ENCODE data around the gene RARB. TPM values are rescaled to one million over a fixed set of nuclear protein-coding genes. Genes with fewer than 3 reads are reported as not detected.

RARB gene
- total RNA-seq, 2 experiments from 2014 or later: not detected

DNA sequence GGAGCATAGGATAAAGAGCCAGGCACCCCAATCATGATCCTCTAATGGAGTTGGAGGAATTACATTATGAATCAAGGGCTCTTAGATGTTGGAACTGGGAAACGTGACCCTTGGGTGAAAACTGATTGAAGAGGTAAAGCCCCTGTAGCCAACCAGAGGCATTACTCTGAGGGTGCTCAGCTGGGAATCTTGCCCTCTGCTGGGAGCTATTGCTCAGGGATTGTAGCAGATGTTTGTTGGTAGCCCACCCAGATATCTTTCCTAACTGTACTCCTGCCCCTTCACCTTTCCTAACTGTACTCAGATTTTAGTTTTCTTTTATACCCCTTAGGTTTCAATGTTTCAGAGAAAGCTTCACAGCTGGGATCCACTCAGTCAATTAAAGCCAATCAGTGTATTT, 74.2 kb downstream of the RARB start:
- Mint-ChIP-seq H3K27ac (no peak overlapping the region), H3K9me3 (ENCODE audit: low read depth) (peaks cover 2% of the 10 kb centered on the region), H3K4me3 (no peak overlapping the region), H3K36me3 (no peaks in the 10 kb centered on the region), H3K27me3 (no peaks in the 10 kb centered on the region), H3K4me1 (no peaks in the 10 kb centered on the region)
- no peak for ATAC-seq
- no peak for DNase-seq
- CTCF ChIA-PET: no interaction called here

DNA sequence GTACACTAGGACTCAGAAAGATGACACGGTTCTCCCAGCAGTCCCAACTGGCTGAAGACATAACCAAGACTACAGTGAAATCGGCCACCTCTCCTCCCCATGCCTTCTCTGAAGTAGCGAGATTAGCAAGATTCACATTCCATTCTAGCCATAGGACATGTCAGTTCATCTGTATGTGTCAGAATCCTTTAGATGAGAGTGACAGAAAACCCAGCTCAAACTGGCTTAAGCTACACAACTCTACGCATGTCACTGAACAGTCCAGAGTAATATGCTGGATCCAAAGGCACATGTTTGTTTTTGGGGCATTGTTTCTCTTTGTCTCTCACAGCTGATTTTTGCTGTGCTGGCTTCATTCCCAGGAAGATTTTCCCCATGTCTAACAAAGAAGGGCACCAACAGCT, 75.8 kb downstream of the RARB start:
- no peak for ATAC-seq
- Mint-ChIP-seq H3K4me3 (no peak overlapping the region), H3K9me3 (ENCODE audit: low read depth) (peaks cover 2% of the 10 kb centered on the region), H3K4me1 (no peaks in the 10 kb centered on the region), H3K36me3 (no peaks in the 10 kb centered on the region), H3K27ac (no peak overlapping the region), H3K27me3 (no peaks in the 10 kb centered on the region)
- DNase-seq: no peak
- CTCF ChIA-PET: no interaction called here

DNA sequence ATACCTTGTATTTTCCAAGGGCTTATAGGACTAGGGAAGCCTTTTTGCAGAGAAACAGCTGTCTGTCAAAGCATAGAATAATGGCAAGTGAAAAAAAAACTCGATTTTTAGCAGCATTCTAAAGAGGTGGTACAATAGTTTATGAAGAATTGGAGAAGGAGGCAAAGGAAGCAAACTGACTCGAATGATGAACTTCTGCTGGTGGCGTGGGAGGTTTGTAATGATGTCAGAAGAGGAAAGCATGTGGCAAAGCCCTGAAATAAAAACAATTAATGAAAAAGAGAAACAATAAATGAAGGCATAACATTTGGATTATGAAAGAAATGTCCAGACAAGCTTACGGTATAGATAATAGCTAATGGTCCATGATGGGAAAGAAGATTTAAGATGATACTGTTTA, 77.5 kb downstream of the RARB start:
- H3K9me3 Mint-ChIP-seq (ENCODE audit: low read depth): peaks cover 2% of the 10 kb centered on the region

DNA sequence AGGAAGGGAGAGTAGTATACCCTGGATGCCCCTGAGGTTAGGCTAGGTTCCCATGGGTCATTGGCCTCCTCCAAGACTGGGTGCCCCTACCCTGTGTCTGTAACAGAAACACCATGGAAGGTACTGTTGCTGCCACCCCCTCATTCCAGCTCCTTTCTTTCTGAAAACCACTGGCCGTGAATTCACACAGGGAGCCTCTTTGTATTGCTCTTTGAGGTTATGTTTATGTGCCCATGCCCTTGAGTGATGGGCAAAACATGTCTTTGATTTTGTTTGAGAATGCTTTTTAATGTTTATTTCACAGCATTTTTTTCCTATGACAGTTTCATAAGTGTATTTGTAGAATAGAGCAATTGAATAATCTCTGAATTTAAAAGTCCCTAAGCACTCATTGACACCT, 79.7 kb downstream of the RARB start:
- Mint-ChIP-seq H3K36me3 (no peaks in the 10 kb centered on the region), H3K4me1 (no peaks in the 10 kb centered on the region), H3K9me3 (ENCODE audit: low read depth) (no peaks in the 10 kb centered on the region), H3K27ac (no peak overlapping the region), H3K27me3 (no peaks in the 10 kb centered on the region), H3K4me3 (no peak overlapping the region)
- CTCF ChIA-PET: no interaction called here
- no peak for DNase-seq
- no peak for ATAC-seq

More for the DNA sequence above, 77.5 kb downstream of the RARB start:
- Mint-ChIP-seq H3K27ac (no peak overlapping the region), H3K36me3 (no peaks in the 10 kb centered on the region), H3K27me3 (no peaks in the 10 kb centered on the region), H3K4me1 (no peaks in the 10 kb centered on the region), H3K4me3 (no peak overlapping the region)
- CTCF ChIA-PET: no interaction called here
- ATAC-seq (no peak), DNase-seq (no peak)

DNA sequence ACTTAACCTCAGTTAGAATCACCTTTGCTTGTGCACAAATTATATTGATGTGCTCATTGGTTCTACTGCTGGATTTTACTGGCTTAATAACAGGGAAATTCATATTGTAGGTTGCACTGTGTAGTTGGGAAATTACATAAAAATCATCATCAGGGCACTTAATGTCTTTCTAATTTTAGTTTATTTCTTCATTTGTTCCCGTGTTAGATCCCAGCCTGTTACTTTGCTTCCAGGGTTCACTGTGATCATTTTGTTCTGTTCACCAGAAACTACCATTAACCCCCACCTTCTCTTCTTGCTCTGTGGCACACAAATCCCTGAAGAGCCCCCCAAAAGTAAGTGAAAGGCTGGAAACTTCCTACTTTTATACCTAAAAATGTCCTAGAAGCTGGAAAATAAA, 80.4 kb downstream of the RARB start:
- Mint-ChIP-seq H3K4me3 (no peak overlapping the region), H3K9me3 (ENCODE audit: low read depth) (no peaks in the 10 kb centered on the region), H3K4me1 (no peaks in the 10 kb centered on the region), H3K27ac (no peak overlapping the region), H3K36me3 (no peaks in the 10 kb centered on the region), H3K27me3 (no peaks in the 10 kb centered on the region)
- CTCF ChIA-PET: no interaction called here
- ATAC-seq (no peak), DNase-seq (no peak)

DNA sequence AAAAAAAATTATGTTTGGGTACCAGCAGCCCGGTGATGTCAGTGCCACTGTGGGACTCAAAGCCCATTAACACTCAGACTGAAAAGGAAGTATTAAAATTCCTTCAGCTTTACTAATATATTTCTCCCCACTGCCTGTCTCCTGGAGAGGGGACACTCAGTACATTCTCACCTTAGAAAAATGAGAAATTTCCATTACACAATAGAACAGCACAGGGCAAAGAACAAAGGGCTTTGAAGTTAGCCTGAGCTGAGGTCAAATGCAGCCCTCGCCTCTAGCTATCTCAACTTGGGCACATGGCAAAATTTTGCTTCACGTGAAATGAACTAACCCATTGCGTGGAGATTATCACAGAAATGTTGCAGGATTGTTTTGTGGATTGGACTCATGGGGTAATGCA, 80.8 kb downstream of the RARB start:
- Mint-ChIP-seq H3K27ac (no peak overlapping the region), H3K36me3 (no peaks in the 10 kb centered on the region), H3K27me3 (no peaks in the 10 kb centered on the region), H3K4me3 (no peak overlapping the region), H3K4me1 (no peaks in the 10 kb centered on the region), H3K9me3 (ENCODE audit: low read depth) (no peaks in the 10 kb centered on the region)
- DNase-seq: no peak
- CTCF ChIA-PET: no interaction called here
- no peak for ATAC-seq

DNA sequence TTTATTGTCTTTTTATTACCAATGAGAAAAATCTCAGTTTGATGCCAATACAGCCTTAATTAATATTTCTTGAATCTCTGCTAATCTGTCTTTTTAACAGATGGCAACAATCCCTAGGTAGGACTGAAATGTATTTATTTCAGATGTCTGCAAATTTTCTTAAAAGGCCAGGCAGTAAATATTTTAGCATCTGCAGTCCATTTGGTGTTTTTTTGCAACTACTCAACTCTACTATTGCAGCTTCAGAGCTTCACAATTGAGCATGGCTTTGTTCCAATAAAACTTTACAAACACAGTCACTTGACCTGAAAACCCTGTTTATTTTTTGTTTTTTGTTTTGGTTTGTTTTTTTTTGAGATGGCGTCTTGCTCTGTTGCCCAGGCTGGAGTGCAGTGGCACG, 82.7 kb downstream of the RARB start:
- Mint-ChIP-seq H3K4me1 (no peaks in the 10 kb centered on the region), H3K9me3 (ENCODE audit: low read depth) (no peaks in the 10 kb centered on the region), H3K27me3 (no peaks in the 10 kb centered on the region), H3K27ac (no peak overlapping the region), H3K4me3 (no peak overlapping the region), H3K36me3 (no peaks in the 10 kb centered on the region)
- ATAC-seq (no peak), DNase-seq (no peak)
- CTCF ChIA-PET: no interaction called here

DNA sequence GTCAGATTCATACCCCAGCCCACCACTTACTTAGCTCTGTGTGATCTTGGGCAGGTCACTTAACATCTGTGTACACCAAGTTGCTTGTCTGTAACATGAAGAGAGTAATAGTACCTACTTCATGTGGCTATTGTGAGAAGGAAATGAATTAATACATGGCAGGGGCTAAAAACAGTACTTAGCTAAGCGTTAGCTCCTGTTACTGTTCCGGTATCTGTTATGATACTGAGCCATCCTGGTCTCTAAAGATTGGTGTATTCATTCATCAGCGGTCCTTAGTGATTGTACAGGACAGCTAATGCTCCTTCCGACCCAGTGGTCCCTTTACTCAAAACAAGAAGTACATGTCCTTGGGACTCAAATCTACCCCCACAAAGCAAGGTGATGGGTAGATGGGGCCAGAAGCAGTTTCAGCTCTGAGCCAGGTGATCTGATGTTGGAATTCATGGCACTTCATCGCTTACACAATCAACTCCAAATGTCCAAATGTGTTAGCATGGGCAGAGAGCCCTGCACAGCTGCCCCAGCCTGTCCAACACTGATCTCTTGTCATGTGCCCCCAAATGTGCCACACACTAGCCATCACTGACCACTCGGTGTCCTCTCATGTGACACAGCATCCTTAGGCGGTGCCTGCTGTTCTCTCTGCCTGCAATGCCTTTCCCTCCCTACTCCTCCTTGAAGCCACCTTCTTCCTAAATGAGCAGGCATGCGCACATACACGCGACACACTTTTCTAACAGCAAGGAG, 84.1 kb downstream of the RARB start:
- Mint-ChIP-seq H3K9me3 (ENCODE audit: low read depth) (no peaks in the 10 kb centered on the region), H3K27me3 (no peaks in the 10 kb centered on the region)

DNA sequence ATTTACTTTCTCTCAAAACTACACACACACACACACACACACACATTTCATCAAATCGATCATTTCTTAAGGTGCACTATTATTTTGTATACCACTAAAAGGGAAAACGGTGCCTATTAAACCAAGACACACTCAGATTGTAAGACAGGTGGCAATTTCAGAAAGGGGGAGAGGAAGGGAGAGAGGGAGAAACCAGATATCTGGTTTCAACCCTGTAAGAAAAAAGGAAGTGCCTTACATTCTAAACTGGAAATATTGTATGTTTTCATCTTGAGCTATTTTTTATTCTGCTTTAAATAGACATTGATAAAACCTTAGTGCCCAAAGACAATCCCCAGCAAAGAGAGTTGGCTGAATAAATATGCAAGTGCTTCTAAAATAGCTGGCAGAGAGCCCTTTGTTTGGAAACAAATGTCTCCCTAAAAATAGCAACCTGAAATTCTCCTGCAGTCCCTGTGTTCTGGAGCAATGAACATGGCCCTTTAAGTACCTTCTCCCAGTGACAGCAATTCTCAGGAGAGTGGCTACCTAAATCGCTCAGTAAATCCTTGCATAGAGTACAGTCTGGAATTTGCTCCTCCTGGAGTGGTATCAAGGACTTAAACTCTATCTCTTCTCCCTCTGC, 85.7 kb downstream of the RARB start:
- ATAC-seq (no peak), DNase-seq (no peak)
- no peak overlapping the region for H3K4me3 Mint-ChIP-seq
- no peaks in the 10 kb centered on the region for H3K36me3 Mint-ChIP-seq
- CTCF ChIA-PET: interaction anchor here (0.7 kb wide), 1 partner anchor 367 kb away, joined by 3 read pairs; no protein-coding TSS in a partner anchor
- no peak overlapping the region for H3K27ac Mint-ChIP-seq
- H3K4me1 Mint-ChIP-seq: no peaks in the 10 kb centered on the region
- peaks cover under 1% of the 10 kb centered on the region for H3K27me3 Mint-ChIP-seq
- H3K9me3 Mint-ChIP-seq (ENCODE audit: low read depth): no peaks in the 10 kb centered on the region

More for the DNA sequence above, 84.1 kb downstream of the RARB start:
- Mint-ChIP-seq H3K4me3 (no peak overlapping the region), H3K36me3 (no peaks in the 10 kb centered on the region), H3K4me1 (no peaks in the 10 kb centered on the region), H3K27ac (no peak overlapping the region)
- ATAC-seq: no peak
- no peak for DNase-seq
- CTCF ChIA-PET: no interaction called here

DNA sequence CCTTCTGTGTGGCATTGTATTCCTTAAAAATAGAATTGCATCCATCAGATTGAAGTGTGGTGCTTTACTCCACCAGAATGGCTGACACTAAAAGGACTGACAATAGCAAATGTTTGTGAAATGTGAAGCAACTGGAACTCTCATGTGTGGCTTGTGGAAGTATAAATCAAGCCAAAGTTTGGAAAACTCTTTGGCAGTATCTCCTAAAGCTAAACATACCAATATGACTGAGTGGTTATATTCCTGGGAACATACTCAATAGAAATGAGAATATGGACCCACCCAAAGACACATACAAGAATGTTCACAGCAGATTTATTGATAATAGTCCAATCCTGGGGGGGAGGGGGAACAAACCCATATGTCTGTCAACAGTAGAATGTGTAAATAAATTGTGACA, 87.1 kb downstream of the RARB start:
- DNase-seq: no peak
- Mint-ChIP-seq H3K36me3 (no peaks in the 10 kb centered on the region), H3K4me1 (no peaks in the 10 kb centered on the region)

DNA sequence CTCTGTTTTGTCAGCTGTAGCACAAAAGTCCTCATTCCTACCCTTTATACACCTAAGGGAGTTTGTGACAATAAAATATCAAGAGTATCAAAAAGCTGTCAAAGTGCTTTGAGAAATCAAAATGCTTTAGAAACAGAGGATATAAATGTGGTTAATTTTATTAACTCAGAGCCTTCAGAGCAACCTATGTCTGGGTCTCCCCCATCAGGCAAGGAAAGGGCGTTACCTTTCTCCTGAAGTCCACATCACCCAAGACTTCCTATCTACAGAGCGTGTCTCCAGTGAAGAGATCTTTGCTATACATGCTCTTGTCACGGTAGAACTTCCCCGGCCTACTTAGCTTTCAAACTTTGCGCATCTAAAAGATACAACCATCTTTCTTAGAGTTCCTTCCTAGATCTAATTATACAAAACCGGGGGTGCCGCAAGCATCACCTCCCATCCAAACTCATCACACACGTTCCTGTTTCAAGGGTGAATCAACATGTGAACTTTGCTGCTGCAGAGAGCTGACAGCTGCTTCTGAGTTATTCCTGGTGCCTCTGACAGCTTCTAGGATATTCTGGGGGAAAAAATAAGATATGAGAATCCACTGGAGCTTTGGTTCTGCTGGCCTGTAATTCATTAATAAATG, 93.0 kb downstream of the RARB start:
- Mint-ChIP-seq H3K9me3 (ENCODE audit: low read depth) (no peaks in the 10 kb centered on the region), H3K36me3 (no peaks in the 10 kb centered on the region), H3K4me3 (no peak overlapping the region), H3K4me1 (no peaks in the 10 kb centered on the region), H3K27me3 (peaks cover 14% of the 10 kb centered on the region), H3K27ac (no peak overlapping the region)
- CTCF ChIA-PET: no interaction called here
- ATAC-seq (no peak), DNase-seq (no peak)

More for the DNA sequence above, 87.1 kb downstream of the RARB start:
- Mint-ChIP-seq H3K4me3 (no peak overlapping the region), H3K9me3 (ENCODE audit: low read depth) (no peaks in the 10 kb centered on the region), H3K27me3 (peaks cover 3% of the 10 kb centered on the region), H3K27ac (no peak overlapping the region)
- CTCF ChIA-PET: no interaction called here
- no peak for ATAC-seq

DNA sequence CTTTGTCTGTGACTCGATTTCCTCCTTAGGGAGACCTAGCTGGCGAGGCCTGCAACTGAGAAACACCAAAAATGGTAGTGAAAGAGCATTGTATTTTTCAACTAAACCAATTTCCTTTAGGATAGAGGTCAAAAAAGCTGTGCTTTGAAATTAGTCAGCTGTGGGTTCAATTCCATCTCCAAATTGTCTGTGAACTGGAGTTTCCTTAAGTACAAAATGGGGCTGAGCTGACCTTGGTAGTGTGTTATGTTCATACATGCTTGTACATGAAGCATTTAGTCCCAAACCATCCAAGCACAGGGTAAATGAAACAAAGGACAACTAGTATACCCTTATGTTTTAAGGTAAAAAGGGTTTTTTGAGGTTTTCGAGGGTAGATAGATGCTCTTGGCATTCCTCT, 99.3 kb downstream of the RARB start:
- H3K4me3 Mint-ChIP-seq: no peak overlapping the region
- CTCF ChIA-PET: no interaction called here
- H3K27me3 Mint-ChIP-seq: peaks cover 10% of the 10 kb centered on the region
- peaks cover 4% of the 10 kb centered on the region for H3K9me3 Mint-ChIP-seq (ENCODE audit: low read depth)
- no peak for ATAC-seq
- H3K27ac Mint-ChIP-seq: no peak overlapping the region
- no peak for DNase-seq
- H3K4me1 Mint-ChIP-seq: no peaks in the 10 kb centered on the region
- no peaks in the 10 kb centered on the region for H3K36me3 Mint-ChIP-seq

DNA sequence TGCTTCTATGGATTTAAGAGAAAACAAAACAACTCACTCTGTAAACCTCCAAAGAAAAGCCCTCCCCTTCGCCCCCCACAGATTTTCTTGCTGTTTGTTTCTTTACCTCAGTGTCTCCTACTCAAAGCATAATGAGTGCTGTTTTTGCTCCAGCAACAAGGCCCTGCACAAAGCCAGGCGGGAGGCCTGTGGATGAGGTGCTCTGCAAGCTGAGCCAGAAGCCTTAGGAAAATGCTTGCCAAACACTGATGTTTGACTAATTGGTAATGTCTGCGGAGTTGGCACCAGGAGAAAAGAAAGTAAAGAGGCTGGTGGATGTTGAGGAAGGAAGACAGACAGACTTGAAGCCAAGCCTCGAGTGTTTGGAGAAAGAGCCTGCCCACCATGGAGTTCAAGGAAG, 99.7 kb downstream of the RARB start:
- H3K4me3 Mint-ChIP-seq: no peak overlapping the region
- H3K27ac Mint-ChIP-seq: no peak overlapping the region
- H3K4me1 Mint-ChIP-seq: no peaks in the 10 kb centered on the region
- peaks cover 10% of the 10 kb centered on the region for H3K27me3 Mint-ChIP-seq
- DNase-seq: no peak
- H3K36me3 Mint-ChIP-seq: no peaks in the 10 kb centered on the region
- CTCF ChIA-PET: no interaction called here
- ATAC-seq: no peak
- H3K9me3 Mint-ChIP-seq (ENCODE audit: low read depth): peaks cover 5% of the 10 kb centered on the region

DNA sequence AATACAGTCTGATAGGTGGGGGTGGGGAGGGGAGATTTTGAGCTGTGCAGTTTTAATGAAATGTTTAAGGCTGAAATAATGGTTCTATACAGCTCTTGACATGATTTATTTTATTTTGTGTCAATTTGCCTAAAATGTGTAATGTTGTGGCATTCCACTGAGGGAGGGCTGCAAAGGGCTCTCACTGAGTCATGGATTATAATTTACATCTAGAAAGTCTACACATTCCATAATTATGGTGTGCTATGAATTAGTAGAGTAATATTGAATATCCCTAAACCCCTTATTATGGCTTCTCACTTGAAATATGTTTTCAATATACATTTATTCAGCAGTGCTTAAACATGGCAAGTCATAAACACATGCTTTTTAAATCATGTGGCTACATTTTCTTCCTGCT, 103.9 kb downstream of the RARB start:
- Mint-ChIP-seq H3K27me3 (peaks cover 2% of the 10 kb centered on the region), H3K4me3 (no peak overlapping the region), H3K4me1 (no peaks in the 10 kb centered on the region), H3K9me3 (ENCODE audit: low read depth) (peaks cover 8% of the 10 kb centered on the region), H3K36me3 (no peaks in the 10 kb centered on the region), H3K27ac (no peak overlapping the region)
- DNase-seq (no peak), ATAC-seq (no peak)
- CTCF ChIA-PET: interaction anchor here (0.6 to 0.7 kb wide), 2 partner anchors 39 to 71 kb away, joined by 3 to 4 read pairs; no protein-coding TSS in a partner anchor
